Thyroid gland (tissue), 4 donors: ENCODE data around the gene MRPL10. TPM values are rescaled to one million over a fixed set of nuclear protein-coding genes. Genes with fewer than 3 reads are reported as not detected.

Experiments used
- DNase-seq, 2 donors: peaks; one replicate each; pipeline ENCODE4 v3.0.0-alpha.2; 2019
- H3K27ac ChIP-seq, 3 donors: fragments of 200-600 bp; sonication (generic); 1 replicate in 2 of 3; 2 replicates in 1 of 3; pipeline ENCODE4 v1.5.1; 2016 to 2019; ENCODE audit warnings: mild to moderate bottlenecking in 1 of 3, moderate library complexity in 1 of 3
- H3K27me3 ChIP-seq: fragments of 200-600 bp; sonication (generic); one replicate; pipeline ENCODE4 v1.5.1; 2019
- H3K36me3 ChIP-seq, 2 donors: fragments of 200-600 bp; sonication (generic); one replicate each; pipeline ENCODE4 v1.5.1; 2016 to 2019
- H3K4me1 ChIP-seq, 2 donors: fragments of 200-600 bp; sonication (generic); one replicate each; pipeline ENCODE4 v1.5.1; 2017 to 2019
- H3K4me3 ChIP-seq, 3 donors: fragments of 200-600 bp; sonication (generic); replicated peaks in 1 of 3; 1 replicate in 2 of 3; 2 replicates in 1 of 3; pipeline ENCODE4 v1.5.1; 2016; ENCODE audit warnings: mild to moderate bottlenecking in 1 of 3
- H3K9me3 ChIP-seq: fragments of 200-600 bp; sonication (generic); one replicate; pipeline ENCODE4 v1.5.1; 2017
- CTCF ChIP-seq, 6 experiments: fragments of 200-600 bp in 3 of 6; fragments of 450-650 bp in 3 of 6; sonication (generic) in 3 of 6; IDR thresholded peaks; one replicate each; pipeline ENCODE4 v1.5.1; 2016 to 2019; ENCODE audit warnings: antibody characterized with exemption in 6 of 6, mild to moderate bottlenecking in 2 of 6, inconsistent platforms in 1 of 6, moderate library complexity in 1 of 6
- POLR2A ChIP-seq, 2 donors: fragments of 450-650 bp; IDR thresholded peaks; one replicate each; pipeline ENCODE4 v1.6.1; 2017; ENCODE audit warnings: antibody characterized with exemption in 2 of 2, mild to moderate bottlenecking in 2 of 2, moderate library complexity in 1 of 2
- WGBS, 2 donors: methylation state at CpG; one replicate each; pipeline ENCODE4 v1.1.5; 2017; 5-methylcytosine and 5-hydroxymethylcytosine counted together
- intact Hi-C: fragments of 100-400 bp; cut with DNase I; formaldehyde crosslinking; loops from one replicate; pipeline ENCODE4 v1.15.1; 2023
- total RNA-seq, 4 donors: library from RNA; depleted of rRNA; stranded (reverse); fragments of >200 nt; gene quantifications; one replicate each; pipeline ENCODE4 v1.2.3, GENCODE V29; 2016

Gene MRPL10
- total RNA-seq, 4 donors from 2014 or later: 36.1 to 51.9 (median 39.1) TPM

- Histone ChIP-seq H3K27me3 (no peaks in the 10 kb centered on the region), H3K4me1 (peaks cover 16 to 21% of the 10 kb centered on the region in 2 donors), H3K9me3 (no peaks in the 10 kb centered on the region), H3K27ac (no peak overlapping the region), H3K4me3 (no peak overlapping the region), H3K36me3 (peaks cover 18 to 45% of the 10 kb centered on the region in 2 donors)
- 93 to 94% methylated on average over 18 to 20 of the region's 21 CpGs for WGBS, 2 donors
- TF ChIP-seq POLR2A (IDR thresholded peaks at IDR 0.05) (no peak), CTCF (IDR thresholded peaks at IDR 0.05) (no peak)
- no peak for DNase-seq
- intact Hi-C loops: no loop called here
Measured at GRCh38 chr17:47815106-47815918, 16.0 kb downstream of the MRPL10 start.

GRCh38 chr17:47813512-47814031 lies 17.8 kb downstream of the MRPL10 start:
- Histone ChIP-seq H3K36me3 (peaks cover 22 to 49% of the 10 kb centered on the region in 2 donors), H3K27me3 (no peaks in the 10 kb centered on the region), H3K4me3 (no peak overlapping the region), H3K9me3 (no peaks in the 10 kb centered on the region), H3K4me1 (peaks cover 13 to 31% of the 10 kb centered on the region in 2 donors), H3K27ac (no peak overlapping the region)
- DNase-seq: no peak
- WGBS, 2 donors: 93 to 96% methylated on average over 10 to 19 of the region's 22 CpGs
- TF ChIP-seq POLR2A (IDR thresholded peaks at IDR 0.05) (no peak), CTCF (IDR thresholded peaks at IDR 0.05) (no peak)
- intact Hi-C loops: no loop called here

- WGBS, 2 donors: 94 to 98% methylated on average over 14 of the region's 14 CpGs
- Histone ChIP-seq H3K4me3 (no peak overlapping the region), H3K4me1 (peaks cover 13 to 31% of the 10 kb centered on the region in 2 donors), H3K27ac (no peak overlapping the region), H3K27me3 (no peaks in the 10 kb centered on the region), H3K9me3 (no peaks in the 10 kb centered on the region), H3K36me3 (peaks cover 27 to 49% of the 10 kb centered on the region in 2 donors)
- TF ChIP-seq CTCF (IDR thresholded peaks at IDR 0.05) (no peak), POLR2A (IDR thresholded peaks at IDR 0.05) (no peak)
- no peak for DNase-seq
- intact Hi-C loops: no loop called here
Measured at GRCh38 chr17:47813077-47813476, 18.3 kb downstream of the MRPL10 start.

- no peaks in the 10 kb centered on the region for H3K27me3 ChIP-seq
- no peak overlapping the region for H3K4me3 ChIP-seq
- DNase-seq: no peak
- TF ChIP-seq POLR2A (IDR thresholded peaks at IDR 0.05) (no peak), CTCF (IDR thresholded peaks at IDR 0.05) (no peak)
- peaks cover 34 to 48% of the 10 kb centered on the region in 2 donors for H3K36me3 ChIP-seq
- H3K9me3 ChIP-seq: no peaks in the 10 kb centered on the region
- WGBS, 2 donors: 82 to 88% methylated on average over 17 to 18 of the region's 18 CpGs
- H3K4me1 ChIP-seq: peaks cover 13 to 31% of the 10 kb centered on the region in 2 donors
- intact Hi-C loops: no loop called here
- peak overlapping the region in 2 of 3 donors; percentile 52 to 86 for H3K27ac ChIP-seq
Measured at GRCh38 chr17:47812146-47812920, 19.0 kb downstream of the MRPL10 start.
